HG03432 (cell line): Measurements from ENCODE around the gene C11orf16.
"Not testable (repeated sequence)": the region's sequence is repeated elsewhere in the genome, so short reads cannot be mapped to it uniquely, and the experiment has no call there.

Experiments used
- ATAC-seq: cut with Tn5 transposase; IDR thresholded peaks from one replicate; pipeline ENCODE4 v1.9.1; 2021; ENCODE audit warnings: mild to moderate bottlenecking, moderate library complexity; ENCODE audit not compliant: unreplicated experiment

Gene C11orf16

DNA sequence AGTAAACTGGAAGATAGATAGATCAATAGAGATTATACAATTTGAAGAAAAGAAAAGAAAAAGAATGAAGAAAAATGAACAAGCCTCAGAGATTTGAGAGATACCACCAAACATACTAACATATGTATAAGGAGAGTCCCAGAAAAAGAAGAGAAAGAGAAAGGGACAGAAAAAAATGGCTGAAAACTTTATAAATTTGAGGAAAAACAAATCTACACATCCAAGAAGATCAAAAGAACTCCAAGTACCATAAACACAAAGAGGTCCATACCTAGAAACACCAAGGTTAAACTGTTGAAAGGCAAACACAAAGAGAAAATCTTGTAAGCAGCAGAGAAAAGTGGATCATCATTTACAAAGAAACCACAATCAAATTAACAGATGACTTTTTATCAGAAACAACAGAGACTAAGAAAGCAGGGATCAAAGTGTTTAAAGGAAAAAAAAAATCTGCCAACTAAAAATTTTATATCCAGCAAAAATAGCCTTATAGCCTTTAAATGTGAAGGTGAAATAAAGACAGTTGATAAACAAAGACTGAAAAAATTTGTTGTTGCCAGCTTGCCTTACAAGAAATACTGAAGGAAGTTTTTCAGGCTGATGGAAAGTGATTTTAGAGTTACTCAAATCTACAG, 33.5 kb downstream of the C11orf16 start:
- ATAC-seq = no peak

- ATAC-seq = not testable (repeated sequence)
These were observed 41.6 kb downstream of the C11orf16 start for GRCh38 chr11:8891185-8891584.

DNA sequence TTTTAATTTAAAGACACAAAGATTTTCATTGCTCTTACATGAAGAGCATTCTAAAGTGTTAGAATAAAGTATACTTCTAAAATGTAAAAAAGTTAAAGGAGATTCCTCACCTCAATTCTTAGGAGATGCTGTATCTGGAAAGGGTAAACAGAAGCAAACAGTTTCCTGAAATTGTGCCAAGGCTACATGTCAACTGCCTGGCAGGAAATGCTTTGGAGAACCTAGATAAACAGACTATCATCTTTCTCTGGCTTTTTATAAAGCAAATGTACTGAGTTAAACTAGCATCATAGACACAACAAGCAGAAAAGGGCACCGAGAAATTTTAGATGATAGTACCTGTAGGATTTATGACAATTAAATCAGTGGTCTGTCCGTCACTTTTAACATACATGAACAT, 46.4 kb downstream of the C11orf16 start:
- no peak for ATAC-seq

GRCh38 chr11:8881585-8881984, 51.2 kb downstream of the C11orf16 start:
- not testable (repeated sequence) for ATAC-seq

GRCh38 chr11:8878771-8879170, 54.0 kb downstream of the C11orf16 start:
- ATAC-seq = no peak

DNA sequence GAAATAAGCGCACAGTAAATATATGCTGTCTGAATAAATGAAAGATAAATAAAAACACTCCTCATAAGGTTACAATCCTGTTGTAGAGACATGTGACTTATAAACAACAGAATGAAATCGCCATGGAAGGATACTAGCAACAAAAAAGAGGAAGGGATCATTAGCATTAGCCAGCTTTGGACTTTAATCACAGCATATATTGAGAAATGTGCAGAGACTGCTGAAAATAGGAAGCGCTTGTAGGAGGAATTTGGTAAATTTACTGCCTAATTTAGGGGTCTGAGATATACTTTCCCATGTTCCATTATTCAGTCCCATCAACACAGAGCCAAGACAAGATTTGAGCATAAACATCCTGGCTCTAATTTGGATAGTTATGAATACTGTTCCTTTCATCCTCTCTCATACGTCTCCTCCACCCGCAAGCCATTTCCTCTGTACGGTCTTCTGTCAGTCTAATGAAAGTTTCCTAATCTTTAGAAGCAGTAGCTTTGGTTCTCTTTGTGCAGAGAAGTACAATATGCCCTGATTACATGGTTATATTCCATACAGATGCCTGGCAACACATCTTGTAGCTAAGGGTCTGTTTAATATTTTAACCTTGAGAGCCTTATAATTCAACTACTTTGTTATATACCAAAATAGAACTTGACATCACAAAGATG, 58.9 kb downstream of the C11orf16 start:
- ATAC-seq = no peak

GRCh38 chr11:8871962-8872361, 60.8 kb downstream of the C11orf16 start:
- no peak for ATAC-seq

DNA sequence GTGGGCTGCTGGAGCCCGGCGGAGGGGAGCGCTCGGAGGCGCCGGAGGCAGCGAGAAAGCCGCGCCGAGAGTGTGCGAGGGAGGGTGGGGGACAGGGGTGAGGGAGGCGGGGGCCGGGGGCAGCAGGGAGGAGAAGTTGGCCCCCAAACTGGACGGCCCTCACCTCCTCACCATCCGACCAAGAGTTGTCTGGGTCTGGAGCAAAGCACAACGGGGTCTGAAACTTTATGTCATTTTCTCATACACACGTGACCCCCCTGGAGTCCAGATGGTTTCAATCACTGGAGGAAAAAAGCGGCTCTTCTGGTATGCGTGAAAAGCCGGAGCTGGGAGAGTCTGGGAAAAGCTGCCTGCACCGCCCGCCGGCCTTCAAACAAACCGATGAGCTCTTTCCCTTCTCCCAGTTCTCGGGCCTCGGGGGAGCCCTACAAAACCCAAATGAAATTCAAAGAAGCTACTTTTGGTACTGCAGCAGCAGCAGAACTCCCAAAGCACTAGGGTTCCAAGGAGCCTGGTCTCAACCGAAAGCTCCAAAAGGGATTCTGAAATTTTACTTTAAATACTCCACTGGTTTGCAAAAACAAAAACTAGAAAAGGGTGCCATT, 61.5 kb downstream of the C11orf16 start:
- no peak for ATAC-seq

GRCh38 chr11:8870411-8871170, 62.2 kb downstream of the C11orf16 start:
- ATAC-seq = no peak
